SK-MEL-5 (cell line): Measurements from ENCODE around the gene ACER2. TPM values are rescaled to one million over a fixed set of nuclear protein-coding genes. Genes with fewer than 3 reads are reported as not detected.
"Not testable (repeated sequence)": the region's sequence is repeated elsewhere in the genome, so short reads cannot be mapped to it uniquely, and the experiment has no call there.

Experiments used
- DNase-seq: peaks from one replicate; pipeline ENCODE4 v3.0.0-alpha.2; 2016; ENCODE audit warnings: low read depth, low spot score
- in situ Hi-C: cut with HindIII; loops from 2 replicates; pipeline ENCODE4 v1.10.0; 2016; ENCODE audit warnings: low sequenced_read_pairs, high pct_unique_total_duplicates, low pct_unique_long_range_greater_than_20kb
- total RNA-seq: library from RNA; depleted of rRNA; stranded (reverse); fragments of >200 nt; shearing (Covaris generic); gene quantifications from 2 replicates; pipeline ENCODE4 v1.2.3, GENCODE V29; 2014

The ACER2 gene
- total RNA-seq, 1 experiment from 2014 or later = 1.4 TPM

- DNase-seq, in situ Hi-C loops: not testable (repeated sequence)
Observed at GRCh38 chr9:19403231-19403630, 5.6 kb upstream of the ACER2 start.

- in situ Hi-C loops = no loop called here
- no peak for DNase-seq
Observed at GRCh38 chr9:19404283-19405075, 4.3 kb upstream of the ACER2 start.

- in situ Hi-C loops = no loop called here
- no peak for DNase-seq
Observed at GRCh38 chr9:19405771-19406170, 3.0 kb upstream of the ACER2 start.

GRCh38 chr9:19408316-19408692 is 505 bp upstream of the ACER2 start:
- in situ Hi-C loops = no loop called here
- no peak for DNase-seq

- in situ Hi-C loops = no loop called here
- peak; percentile 2 for DNase-seq
Observed at GRCh38 chr9:19409401-19410194, 789 bp downstream of the ACER2 start.

- no peak for DNase-seq
- in situ Hi-C loops = no loop called here
Observed at GRCh38 chr9:19410195-19410503, 1.3 kb downstream of the ACER2 start.

- in situ Hi-C loops = no loop called here
- DNase-seq = no peak
Observed at GRCh38 chr9:19410594-19410993, 1.8 kb downstream of the ACER2 start.

GRCh38 chr9:19411316-19411715 is 2.5 kb downstream of the ACER2 start:
- no peak for DNase-seq
- in situ Hi-C loops = no loop called here

- DNase-seq, in situ Hi-C loops: not testable (repeated sequence)
Observed at GRCh38 chr9:19413456-19413855, 4.6 kb downstream of the ACER2 start.

- DNase-seq = no peak
- in situ Hi-C loops = no loop called here
Observed at GRCh38 chr9:19416143-19416542, 7.3 kb downstream of the ACER2 start.

GRCh38 chr9:19420877-19421276 is 12.1 kb downstream of the ACER2 start:
- DNase-seq = no peak
- in situ Hi-C loops = no loop called here

GRCh38 chr9:19423163-19423562 is 14.4 kb downstream of the ACER2 start:
- in situ Hi-C loops = no loop called here
- no peak for DNase-seq

- in situ Hi-C loops = no loop called here
- no peak for DNase-seq
Observed at GRCh38 chr9:19424176-19424779, 15.5 kb downstream of the ACER2 start.

- in situ Hi-C loops = no loop called here
- DNase-seq = no peak
Observed at GRCh38 chr9:19429595-19429994, 20.8 kb downstream of the ACER2 start.

- in situ Hi-C loops = no loop called here
- DNase-seq = no peak
Observed at GRCh38 chr9:19430201-19430760, 21.5 kb downstream of the ACER2 start.

- in situ Hi-C loops = no loop called here
- no peak for DNase-seq
Observed at GRCh38 chr9:19431361-19432171, 22.8 kb downstream of the ACER2 start.

GRCh38 chr9:19432473-19432872 is 23.7 kb downstream of the ACER2 start:
- in situ Hi-C loops = no loop called here
- no peak for DNase-seq

- in situ Hi-C loops, DNase-seq: not testable (repeated sequence)
Observed at GRCh38 chr9:19433729-19434128, 24.9 kb downstream of the ACER2 start.
